Measurements from ENCODE around the gene CASS4.
"Not testable (repeated sequence)": the region's sequence is repeated elsewhere in the genome, so short reads cannot be mapped to it uniquely, and the experiment has no call there.

The CASS4 gene

DNA sequence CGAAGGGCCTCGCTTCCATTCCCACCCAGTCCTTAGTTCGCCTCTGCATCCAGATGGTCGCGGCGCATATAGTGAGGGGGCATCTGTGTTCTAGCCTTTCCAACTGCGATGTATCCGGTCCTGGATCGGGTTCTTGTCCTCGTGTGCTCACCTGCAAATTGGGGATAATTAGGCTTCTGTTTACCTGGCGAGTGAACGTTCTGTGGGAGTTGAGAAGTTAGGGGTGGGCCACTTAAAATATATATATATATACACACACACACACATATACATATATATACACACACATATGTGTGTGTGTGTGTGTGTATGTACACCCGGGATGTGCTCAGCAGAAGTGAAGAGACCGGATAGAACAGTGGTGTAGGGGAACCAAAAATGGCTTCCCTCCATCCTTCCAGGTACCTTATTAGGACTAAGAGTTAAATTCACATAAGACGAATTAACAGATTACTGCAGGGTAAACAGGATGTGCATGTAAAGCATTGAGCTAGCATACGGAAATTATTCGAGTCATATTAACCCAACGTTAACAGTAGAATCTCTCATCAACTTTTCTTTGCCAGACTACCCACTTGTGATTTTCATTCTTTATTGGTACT lies 19.1 kb upstream of the CASS4 start:
- DNase-seq, result peak in 1 of 2 donors; percentile 22

DNA sequence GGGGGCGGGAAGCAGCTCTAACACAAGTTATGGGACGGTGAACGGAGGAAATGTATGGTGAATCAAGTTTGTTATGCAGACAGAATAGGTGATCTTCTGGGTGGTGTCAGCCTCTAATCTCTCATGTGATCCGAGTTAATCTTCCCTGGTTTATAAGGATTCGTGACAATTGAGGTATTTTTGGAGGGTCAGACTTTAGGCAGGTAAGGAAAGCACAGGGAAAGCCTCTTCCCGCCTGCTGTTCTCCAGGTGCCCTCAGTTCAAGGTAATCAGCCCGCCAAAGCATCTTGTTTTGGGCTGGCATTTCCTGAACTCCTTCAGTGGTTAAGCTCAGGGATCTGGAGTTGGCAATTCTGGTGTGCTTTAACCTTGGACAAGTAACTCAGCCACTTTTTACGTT lies 18.4 kb upstream of the CASS4 start:
- no peak for DNase-seq

DNA sequence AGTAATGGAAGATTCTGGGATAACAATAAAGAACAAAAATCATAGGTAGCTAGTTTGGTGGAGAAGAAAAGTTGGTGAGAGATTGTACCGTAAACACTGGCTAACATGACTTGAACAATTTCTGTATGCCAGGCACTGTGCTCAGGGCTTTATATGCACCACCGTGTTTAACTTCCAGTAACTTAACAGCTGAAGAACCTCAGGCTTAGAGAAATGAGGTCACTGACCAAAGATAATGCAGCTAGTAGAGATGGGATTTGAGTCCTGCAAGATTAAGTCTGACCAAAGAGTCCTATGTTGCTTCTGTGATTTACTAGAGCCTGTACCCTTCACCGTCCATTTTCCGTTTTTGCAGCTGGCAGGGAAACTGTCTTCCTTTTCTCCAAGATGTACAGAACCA lies 16.9 kb upstream of the CASS4 start:
- no peak for DNase-seq

DNA sequence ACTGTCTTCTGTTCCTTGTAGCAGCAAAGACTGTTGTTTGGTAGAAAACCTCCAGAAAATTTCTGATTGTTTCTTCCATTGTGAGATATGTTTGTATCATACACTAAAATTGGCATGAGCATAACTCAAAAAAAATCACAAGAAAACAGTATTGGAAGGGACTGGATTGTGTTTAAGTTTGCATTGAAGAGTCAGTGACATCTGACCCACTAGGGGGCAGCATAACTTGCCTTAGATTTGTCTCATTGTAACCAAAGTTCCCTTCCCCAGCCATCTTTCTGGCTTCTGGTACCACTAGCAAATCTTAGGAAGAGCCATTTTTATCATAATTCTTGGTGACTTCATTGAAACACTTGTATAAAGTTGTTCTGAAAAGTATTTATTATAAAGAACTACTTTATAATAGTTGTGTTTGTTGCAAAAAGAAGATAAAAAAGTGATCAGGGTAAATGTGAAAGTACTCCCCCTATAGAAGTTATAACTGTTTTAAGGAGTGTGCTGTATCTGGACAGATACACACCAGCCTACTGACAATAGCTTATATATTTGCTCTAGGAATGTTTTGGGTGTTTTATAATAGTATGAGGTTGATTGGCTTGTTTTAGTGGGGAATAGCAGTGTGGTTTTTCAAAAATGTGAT lies 11.9 kb upstream of the CASS4 start:
- DNase-seq, result peak; percentile 52 to 76

DNA sequence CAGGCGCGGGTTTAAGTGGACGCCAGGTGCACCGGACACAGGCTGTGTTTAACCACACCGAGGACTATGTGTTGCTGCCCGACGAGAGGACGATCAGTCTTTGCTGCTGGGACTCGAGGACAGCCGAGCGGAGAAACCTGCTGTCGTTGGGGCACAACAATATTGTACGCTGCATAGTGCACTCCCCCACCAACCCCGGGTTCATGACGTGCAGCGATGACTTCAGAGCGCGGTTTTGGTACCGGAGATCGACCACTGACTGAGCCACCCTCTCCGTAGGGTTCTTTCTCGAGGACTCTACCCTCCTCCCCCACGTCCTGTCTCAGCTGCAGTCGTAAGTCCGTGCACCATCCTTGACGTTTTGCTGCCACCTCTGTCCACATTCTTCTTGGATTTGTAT lies 8.6 kb upstream of the CASS4 start:
- no peak for DNase-seq

DNA sequence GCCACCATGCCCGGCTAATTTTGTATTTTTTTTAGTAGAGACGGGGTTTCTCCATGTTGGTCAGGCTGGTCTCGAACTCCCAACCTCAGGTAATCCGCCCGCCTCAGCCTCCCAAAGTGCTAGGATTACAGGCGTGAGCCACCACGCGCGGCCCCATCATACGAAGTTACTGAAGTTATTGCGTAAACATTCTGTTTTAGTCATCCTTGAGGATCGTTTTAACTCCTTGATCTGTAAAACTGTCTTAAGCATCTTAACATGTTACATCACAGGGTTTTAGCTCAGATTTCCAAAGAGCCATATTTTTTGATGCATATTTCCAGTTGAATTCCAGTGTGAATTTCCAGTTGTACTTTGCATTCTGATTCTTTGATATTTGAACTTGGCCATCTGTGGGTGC lies 6.7 kb upstream of the CASS4 start:
- DNase-seq, result not testable (repeated sequence)

DNA sequence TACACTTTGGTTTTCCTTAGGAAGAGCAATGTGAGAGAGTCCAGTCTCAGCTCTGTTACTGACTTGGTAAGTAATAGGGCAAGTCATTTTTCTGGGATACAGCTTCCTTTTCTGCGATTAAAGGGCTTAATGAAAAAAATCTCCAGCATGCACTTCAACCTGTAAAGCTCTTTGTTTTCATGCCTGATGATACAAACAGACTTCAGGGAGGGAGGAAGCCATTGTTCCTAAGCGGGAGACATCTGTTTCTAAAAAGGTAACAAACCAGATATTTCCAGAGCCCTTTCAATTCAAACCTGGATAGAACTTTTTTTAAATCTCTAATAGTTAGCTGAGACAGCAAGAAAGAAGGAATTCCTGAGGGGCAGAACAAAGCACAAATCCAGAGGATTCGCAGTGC lies 5.2 kb upstream of the CASS4 start:
- DNase-seq, result no peak

DNA sequence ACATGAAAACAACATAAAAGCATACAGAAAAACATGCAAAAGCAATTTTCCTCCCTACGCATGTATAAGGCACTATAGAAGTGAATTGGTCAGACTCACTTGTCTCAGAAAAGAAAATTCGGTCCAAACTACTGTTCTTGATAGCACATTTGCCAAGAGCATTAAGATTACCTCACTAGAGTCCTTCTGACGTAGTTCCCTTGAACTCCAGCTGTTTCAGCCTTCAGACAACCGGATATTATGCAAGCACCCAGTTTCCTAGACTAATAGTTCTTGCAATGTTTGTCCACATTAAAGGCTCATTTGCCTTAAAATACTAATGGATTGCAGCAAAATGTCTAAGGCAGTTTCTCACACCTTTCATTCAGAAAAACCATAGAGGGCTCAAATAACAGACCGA lies 2.5 kb upstream of the CASS4 start:
- no peak for DNase-seq

DNA sequence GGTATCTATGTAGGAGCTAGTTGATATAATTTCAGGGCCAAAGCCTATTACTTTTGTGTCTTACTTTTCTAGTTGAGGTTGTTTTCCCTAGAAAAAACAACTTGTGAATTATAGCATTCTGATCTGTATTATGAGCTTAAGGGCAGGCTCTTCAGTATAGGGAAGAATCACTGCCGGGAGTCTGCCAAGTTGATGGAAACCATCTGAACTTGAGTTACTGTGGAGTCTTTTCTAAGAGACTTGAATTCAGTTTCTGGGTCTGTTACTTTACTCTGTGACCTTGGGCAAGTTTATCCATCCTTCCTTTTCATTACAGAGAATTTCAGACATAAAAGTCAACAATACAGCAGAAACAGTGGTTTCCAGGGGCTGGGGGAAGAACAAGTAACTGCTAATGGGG lies 2.1 kb upstream of the CASS4 start:
- no peak for DNase-seq

DNA sequence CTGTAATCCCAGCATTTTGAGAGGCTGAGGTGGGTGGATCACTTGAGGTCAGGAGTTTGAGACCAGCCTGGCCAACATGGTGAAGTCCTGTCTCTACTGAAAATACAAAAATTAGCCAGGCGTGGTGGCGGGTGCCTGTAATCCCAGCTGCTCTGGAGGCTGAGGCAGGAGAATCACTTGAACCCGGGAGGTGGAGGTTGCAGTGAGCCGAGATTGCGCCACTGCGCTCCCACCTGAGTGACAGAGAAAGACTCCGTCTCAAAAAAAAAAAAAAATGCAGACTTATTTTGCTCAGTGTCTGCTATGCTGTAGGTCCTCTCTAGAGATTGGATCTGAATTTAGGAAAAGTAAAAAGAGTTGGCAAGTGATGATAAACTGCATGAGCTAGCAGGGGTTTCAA lies 773 bp upstream of the CASS4 start:
- DNase-seq, result not testable (repeated sequence)

DNA sequence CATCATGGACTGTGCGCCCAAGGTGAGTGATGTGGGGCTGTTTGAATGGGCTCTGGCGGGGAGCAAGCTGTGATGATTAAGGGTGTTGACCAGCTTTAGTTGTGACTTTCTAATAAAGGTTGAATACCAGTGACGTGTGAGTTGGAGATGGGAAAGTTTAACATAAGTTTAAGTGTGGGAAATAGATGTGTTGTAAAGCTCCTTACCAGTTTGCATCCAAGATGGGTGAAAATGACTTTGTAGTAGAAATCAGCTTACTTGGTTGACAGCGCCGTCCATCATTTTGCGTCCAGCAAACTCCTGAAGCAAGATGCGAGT lies 372 bp downstream of the CASS4 start:
- no peak for DNase-seq

DNA sequence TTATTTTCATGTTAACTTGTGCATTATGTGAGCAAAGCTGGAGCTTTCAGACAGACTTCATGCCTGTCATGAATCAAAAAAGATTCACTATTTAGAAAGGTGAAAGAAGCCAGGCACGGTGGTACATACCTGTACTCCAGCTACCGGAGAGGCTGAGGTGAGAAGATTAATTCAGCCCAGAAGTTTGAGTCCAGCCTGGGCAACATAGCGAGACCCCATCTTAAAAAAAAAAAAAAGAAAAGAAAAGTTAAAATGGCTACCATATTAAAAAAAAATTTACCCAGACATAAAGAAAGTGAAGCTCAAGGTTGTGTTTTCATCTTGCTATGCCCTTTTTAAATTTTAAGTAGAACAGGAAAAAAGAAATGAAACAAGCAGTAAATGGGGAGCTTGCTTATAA lies 889 bp downstream of the CASS4 start:
- DNase-seq, result no peak

DNA sequence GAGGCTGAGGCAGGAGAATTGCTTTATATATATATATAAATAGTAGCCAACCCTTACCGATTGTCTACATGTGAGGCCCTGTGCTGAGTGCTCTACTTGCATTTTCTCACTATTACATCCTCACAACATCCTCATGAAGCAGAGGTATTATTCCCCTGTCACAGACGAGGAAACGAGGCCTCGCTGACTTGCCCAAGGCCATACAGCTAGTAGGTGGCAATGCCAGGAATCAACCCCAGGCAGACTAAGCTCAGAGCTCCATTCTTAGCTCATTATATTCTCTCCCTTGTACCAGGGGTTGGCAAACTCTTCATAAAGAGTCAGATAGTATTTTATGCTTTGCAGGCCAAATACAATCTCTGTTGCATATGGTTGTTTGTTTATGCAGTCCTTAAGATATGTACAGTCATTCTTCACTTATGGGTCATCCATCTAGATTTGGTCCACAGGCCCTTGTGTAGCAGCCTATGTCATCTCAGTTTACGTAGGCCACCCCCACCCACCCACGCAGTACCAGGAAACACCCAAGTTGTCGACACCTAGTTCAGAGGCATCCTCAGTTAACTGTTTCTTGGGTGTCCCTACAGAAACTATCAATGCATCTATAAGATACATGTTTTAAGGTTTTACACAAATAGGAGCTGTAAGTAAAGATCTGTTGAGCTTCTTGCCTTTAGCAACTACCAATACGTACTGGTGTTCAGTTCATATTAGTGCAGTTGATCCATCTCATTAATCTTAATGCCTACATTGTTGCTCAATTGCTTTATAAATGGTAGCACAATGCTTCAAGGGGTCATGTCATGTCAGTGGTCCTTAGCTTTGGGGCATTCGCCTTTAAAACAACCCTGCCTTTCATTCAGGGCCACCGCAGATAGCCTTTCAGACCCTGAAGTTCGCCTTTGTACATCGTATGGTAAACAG lies 3.0 kb downstream of the CASS4 start:
- peak; percentile 62 to 66 for DNase-seq

DNA sequence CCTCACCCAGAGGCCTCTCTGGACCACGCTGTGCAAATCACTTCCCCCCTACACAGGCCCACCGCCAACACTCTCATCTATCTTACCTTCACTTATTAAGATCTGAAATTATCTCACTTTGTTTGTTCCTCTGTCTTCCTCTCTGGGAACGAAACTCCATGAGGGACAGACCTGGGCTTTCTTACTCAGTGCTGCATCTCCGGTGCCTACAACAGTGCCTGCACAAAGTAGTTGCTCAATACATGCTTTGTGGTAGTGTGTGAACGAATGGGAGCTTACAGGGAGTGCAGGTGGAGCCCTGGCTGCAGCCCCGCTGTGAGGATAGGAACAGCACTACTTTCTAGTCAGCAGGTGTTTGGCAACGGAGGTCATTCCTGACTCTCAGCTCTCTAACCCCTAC lies 5.3 kb downstream of the CASS4 start:
- no peak for DNase-seq

DNA sequence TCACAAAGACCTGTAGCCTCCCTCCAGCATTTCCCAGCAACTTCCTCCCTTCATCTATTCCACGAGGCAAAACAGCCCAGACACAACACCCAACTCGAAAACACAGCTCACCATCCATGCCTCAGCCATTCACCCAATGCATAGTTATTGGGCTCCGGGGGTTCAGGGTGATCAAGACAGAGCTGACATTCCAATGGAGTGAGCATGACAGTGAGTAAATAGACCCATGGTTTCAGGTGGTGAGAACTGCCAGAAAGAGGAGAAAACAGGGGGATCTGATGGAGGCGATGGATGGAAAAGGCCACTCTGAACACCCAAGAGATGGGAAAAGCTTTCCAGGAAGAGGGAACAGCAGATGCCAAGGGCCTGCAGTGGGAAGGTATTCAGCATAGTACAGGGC lies 5.9 kb downstream of the CASS4 start:
- no peak for DNase-seq

DNA sequence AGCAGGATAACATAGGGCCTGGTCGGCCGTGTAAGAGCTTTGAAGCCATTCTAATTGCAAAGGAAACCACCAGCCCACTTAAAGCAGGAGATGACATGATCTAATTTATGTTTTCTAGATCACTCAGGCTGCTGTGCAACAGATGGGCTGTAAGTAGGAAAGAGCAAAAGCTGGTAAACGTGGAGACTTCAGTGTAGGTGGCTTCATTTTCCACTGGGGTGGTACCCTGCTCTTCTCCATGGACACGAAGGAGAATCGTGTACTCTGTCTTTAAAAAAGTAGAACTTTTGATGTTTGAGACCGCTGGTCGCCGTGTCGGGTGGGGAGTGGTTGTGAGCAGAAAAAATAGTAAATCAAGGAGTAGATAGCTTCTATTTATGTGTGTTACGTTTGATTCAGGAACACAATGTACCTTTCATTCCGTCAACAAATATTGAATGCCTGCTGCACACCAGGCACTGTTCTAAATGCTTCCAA lies 6.4 kb downstream of the CASS4 start:
- DNase-seq, result no peak

DNA sequence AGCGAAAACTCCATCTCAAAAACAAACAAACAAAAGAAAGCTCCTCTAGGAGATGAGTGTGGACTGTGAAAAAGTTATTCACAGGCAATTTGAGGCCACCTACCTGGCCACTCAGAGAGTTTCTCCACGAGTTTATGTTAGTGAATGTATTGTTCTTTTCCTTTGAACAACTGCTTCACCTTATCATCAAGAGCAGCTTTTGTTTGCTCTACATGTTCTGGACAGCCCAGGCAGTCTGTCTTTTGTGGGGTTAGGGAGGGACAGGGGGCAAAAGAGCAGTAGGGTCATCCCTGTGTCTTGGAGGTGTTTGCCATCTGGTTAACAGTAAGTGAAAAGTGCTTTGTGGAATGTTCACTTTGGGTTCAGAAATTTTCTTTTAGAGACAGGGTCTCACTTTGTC lies 8.0 kb downstream of the CASS4 start:
- DNase-seq, result no peak

DNA sequence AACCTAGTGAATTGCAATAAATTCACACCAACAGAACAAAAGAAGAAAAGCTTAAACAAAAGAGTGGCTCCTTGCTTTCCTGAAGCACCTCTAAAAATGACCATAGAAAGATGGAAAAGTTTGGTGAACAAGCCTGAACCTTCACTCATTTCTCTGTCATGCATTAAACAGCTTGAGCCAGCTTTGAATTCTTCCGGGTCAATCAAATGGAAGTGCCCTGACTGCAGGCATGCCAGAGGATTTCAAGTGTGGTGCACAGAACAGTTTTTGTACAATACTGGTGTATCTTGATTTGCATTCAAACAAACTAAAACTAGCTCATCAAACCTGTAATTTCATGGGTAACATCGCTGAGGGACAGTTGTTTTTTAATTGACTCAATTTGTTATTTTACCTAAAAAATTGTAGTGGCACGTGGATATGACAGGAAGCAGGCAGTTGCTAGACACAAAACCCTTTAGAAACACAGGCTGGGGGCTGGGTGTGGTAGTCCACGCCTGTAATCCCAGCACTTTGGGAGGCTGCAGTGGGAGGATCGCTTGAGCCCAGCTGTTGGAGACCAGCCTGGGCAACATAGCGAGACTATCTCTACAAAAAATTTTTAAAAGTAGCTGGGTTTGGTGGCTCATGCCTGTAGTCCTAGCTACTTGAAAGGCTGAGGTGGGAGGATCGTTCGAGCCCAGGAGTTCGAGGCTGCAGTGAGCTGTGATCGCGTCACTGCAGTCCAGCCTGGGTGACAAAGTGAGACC lies 9.1 kb downstream of the CASS4 start:
- no peak for DNase-seq

DNA sequence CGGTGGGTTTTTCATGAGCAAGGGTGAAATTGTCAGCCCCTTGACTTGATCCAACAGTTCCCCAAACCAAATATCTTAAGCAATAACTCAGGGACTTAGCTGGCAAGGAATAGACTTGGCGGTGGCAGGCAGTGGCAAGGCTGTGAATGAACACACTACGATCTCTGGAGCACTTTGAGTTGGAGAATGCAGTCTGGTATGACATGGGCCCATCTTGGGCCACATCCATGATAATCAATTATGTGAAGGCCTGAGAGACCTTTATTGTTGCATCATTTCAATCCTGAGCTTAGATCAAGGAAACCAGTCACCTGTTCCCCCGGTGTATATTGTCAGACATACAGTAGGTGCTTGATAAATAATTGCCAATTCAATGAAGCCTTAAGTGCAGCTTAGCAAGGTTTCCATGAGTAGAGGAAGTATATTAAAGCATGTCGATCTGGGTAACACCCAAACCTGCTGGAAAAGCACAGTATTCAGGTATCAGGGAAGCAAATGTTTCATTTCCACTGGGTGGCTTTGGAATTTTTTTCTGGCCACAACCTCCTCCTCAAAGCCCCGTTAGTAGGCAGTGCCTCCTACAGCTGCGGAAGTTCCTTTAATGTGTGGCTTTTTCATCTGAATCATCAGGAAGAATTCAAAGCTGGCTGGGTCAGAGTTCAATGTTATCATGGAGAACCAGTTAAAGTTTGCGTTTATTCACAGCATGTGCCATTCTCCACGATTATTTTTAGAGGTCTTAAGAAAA lies 10.2 kb downstream of the CASS4 start:
- DNase-seq, result no peak

DNA sequence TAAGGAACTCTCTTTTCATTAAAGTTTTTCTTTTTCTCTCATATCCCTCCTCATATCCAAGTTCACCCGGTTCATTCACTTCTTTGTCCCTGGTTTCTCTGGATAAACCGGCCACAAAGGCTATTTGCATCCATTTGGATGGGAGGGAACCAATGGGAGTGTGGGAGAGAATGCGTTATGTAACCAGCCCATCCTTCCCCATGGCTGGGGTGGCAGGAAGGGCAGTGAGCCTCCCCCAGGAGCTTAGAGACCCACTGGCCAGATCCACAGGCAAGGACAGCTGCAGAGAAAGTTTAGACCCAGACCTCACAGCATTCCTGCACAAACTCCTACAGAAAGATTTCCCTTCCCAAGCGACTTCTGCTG lies 10.7 kb downstream of the CASS4 start:
- DNase-seq, result no peak

DNA sequence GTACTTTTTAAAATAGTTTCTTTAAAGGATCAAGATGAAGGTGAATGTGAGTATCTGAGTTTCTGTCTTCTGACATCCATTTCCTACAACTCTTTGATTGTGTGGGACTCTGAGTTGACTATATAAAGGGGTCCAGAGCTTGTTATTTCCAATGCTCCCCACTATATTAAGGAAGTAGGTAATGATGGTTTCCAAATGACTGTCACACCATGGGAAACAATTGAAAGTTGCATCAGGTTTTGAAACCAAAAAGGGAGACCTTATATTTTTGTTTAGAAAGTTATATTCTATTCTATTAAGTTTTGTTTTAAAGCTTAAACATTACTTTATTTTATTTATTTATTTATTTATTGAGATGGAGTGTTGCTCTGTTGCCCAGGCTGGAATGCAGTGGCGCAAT lies 11.2 kb downstream of the CASS4 start:
- no peak for DNase-seq

DNA sequence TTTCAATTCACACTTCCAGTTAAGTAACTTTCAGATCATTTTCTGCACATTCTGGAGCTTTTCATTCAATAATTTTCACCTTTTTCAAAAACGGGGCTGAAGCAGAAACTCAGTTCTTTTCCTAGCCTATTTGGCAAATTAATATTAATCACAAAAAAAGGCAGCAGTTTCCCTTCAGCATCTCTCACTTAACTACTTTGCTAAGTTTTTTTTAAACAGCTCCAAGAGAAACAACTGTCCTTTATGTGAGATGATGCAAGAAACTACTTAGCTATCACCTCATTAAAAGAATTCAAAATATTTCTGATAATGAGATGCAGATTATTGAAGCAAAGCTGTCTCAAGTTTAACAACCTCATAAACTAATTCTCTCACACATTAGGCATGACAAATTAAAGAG lies 11.8 kb downstream of the CASS4 start:
- no peak for DNase-seq

DNA sequence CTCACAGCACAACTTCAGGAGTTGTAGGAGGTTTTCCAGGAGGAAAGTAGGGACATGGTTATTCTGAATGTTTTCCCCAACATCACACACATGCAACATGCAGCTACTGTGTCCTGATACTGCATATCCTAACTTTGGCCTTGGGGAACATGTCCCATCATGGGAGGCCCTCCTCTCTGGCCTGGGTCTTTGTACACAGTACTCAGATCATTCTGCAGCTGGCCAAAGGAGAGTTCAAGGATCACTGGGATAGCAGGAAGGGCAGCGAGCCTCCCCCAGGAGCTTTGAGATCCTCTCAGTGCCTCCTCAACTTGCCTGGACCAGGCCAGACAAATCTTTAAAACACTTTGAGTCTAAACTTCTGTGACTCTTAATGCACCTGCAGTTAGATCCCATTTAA lies 12.9 kb downstream of the CASS4 start:
- no peak for DNase-seq

Data from stimulated activated CD4-positive, alpha-beta T cell treated with anti-CD3 and anti-CD28 coated beads, Interleukin-2, amount 100 ng/mL, for 24 hours (primary cell).